Prostate gland (tissue), 2 donors: ENCODE measurements around the gene LZIC.

Source experiments
- POLR2A ChIP-seq: fragments of 450-650 bp; IDR thresholded peaks from one replicate; pipeline ENCODE4 v1.6.1; 2016; ENCODE audit warnings: antibody characterized with exemption, mild to moderate bottlenecking
- TF ChIP-seq, protein P1 (sequence below), 4 experiments: fragments of 200-600 bp in 2 of 4; fragments of 450-650 bp in 2 of 4; sonication (generic) in 2 of 4; IDR thresholded peaks; 1 replicate in 3 of 4; 2 replicates in 1 of 4; pipeline ENCODE4 v1.5.1; 2016 to 2019; ENCODE audit warnings: antibody characterized with exemption in 4 of 4, mild to moderate bottlenecking in 2 of 4, moderate library complexity in 2 of 4

DNA sequence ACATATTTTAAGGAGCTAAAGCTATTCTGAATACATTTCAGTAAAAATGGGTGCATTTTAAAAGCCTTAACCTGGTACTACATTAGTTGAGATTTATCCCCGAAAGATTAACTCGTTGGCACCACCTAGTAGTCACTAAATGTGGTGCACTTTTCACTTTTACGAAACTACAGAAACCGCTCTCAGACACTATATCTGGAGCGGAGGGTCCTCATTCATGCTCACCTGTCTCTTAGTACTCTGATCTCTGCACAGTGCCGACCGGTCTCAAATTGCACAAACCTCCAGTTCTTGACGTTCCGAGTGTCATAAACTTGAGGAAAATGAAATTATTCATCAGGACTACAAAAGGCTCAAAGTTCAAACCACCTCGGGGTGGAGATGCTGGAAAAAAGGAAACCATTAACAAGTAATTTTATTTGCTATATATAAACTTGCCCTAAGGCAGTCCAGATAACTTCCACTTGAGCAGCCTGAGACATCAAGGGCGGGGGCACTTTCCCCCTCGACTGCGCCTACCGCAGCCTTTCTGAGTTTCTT, 722 bp downstream of the LZIC start:
- no peak for TF ChIP-seq POLR2A
- TF ChIP-seq, protein P1, sequence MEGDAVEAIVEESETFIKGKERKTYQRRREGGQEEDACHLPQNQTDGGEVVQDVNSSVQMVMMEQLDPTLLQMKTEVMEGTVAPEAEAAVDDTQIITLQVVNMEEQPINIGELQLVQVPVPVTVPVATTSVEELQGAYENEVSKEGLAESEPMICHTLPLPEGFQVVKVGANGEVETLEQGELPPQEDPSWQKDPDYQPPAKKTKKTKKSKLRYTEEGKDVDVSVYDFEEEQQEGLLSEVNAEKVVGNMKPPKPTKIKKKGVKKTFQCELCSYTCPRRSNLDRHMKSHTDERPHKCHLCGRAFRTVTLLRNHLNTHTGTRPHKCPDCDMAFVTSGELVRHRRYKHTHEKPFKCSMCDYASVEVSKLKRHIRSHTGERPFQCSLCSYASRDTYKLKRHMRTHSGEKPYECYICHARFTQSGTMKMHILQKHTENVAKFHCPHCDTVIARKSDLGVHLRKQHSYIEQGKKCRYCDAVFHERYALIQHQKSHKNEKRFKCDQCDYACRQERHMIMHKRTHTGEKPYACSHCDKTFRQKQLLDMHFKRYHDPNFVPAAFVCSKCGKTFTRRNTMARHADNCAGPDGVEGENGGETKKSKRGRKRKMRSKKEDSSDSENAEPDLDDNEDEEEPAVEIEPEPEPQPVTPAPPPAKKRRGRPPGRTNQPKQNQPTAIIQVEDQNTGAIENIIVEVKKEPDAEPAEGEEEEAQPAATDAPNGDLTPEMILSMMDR (IDR thresholded peaks at IDR 0.05), result peak in 3 of 4 experiments; percentile 14 to 65 (median 28)
